HepG2 (cell line): ENCODE measurements around the gene NEK9. TPM values are rescaled to one million over a fixed set of nuclear protein-coding genes. Genes with fewer than 3 reads are reported as not detected.
A peak's percentile ranks its signal among the peaks of the same experiment; 100 is the strongest.

Experiments used
- BCL6 ChIP-seq: IDR thresholded peaks from 2 replicates; pipeline ENCODE4 v1.6.1; 2016; ENCODE audit warnings: missing genetic modification reagents, missing compliant biosample characterization
- CREB1 ChIP-seq, 2 experiments: fragments of 450-650 bp in 1 of 2; IDR thresholded peaks; 2 replicates each; pipeline ENCODE4 v1.6.1; 2016 to 2017; ENCODE audit warnings: control low read depth in 1 of 2, mild to moderate bottlenecking in 1 of 2, missing compliant biosample characterization in 1 of 2, missing genetic modification characterization in 1 of 2
- HDAC1 ChIP-seq: sonication (generic); formaldehyde crosslinking; IDR thresholded peaks from 2 replicates; pipeline ENCODE4 v1.5.1; 2020; ENCODE audit warnings: mild to moderate bottlenecking, missing genetic modification reagents
- HNRNPUL1 ChIP-seq: fragments of 200-400 bp; formaldehyde crosslinking; IDR thresholded peaks from 2 replicates; pipeline ENCODE4 v1.6.1; 2017; ENCODE audit warnings: low read depth, mild to moderate bottlenecking, low read length, moderate library complexity
- LCORL ChIP-seq, 2 experiments: fragments of 450-650 bp in 1 of 2; sonication (generic) in 1 of 2; formaldehyde crosslinking in 1 of 2; IDR thresholded peaks; 2 replicates each; pipeline versions ENCODE4 v1.5.0 to v1.6.1; 2017 to 2020; ENCODE audit warnings: antibody characterized with exemption in 1 of 2, missing genetic modification reagents in 1 of 2
- MAZ ChIP-seq, 2 experiments: sonication (generic) in 1 of 2; formaldehyde crosslinking in 1 of 2; IDR thresholded peaks; 2 replicates each; pipeline versions ENCODE4 v1.5.0 to v1.6.1; 2012 to 2020; ENCODE audit warnings: low read depth in 2 of 2, mild to moderate bottlenecking in 2 of 2, borderline replicate concordance in 1 of 2, improper control_type of control experiment in 1 of 2, low read length in 1 of 2, missing genetic modification reagents in 1 of 2, moderate library complexity in 1 of 2
- MEIS2 ChIP-seq: sonication (generic); formaldehyde crosslinking; IDR thresholded peaks from 2 replicates; pipeline ENCODE4 v1.9.0; 2021; ENCODE audit warnings: mild to moderate bottlenecking, missing genetic modification reagents
- NBN ChIP-seq: fragments of 450-650 bp; conservative IDR thresholded peaks from 2 replicates; pipeline ENCODE4 v1.6.1; 2017
- NFE2 ChIP-seq: sonication (generic); formaldehyde crosslinking; IDR thresholded peaks from 2 replicates; pipeline ENCODE4 v1.4.0; 2020; ENCODE audit warnings: missing genetic modification reagents
- PAF1 ChIP-seq: IDR thresholded peaks from 2 replicates; pipeline ENCODE4 v1.6.1; 2016; ENCODE audit warnings: missing genetic modification reagents, missing compliant biosample characterization
- PBX2 ChIP-seq: IDR thresholded peaks from 2 replicates; pipeline ENCODE4 v1.6.1; 2016; ENCODE audit warnings: control low read depth
- RCOR2 ChIP-seq: IDR thresholded peaks from 2 replicates; pipeline ENCODE4 v1.6.1; 2016; ENCODE audit warnings: missing biosample characterization, missing genetic modification reagents
- RELA ChIP-seq: sonication (generic); formaldehyde crosslinking; IDR thresholded peaks from 2 replicates; pipeline ENCODE4 v1.4.0; 2020; ENCODE audit warnings: missing genetic modification reagents
- REXO4 ChIP-seq: sonication (generic); formaldehyde crosslinking; IDR thresholded peaks from 2 replicates; pipeline ENCODE4 v1.8.0; 2022; ENCODE audit warnings: missing genetic modification reagents, mild to moderate bottlenecking, borderline replicate concordance
- STAT5B ChIP-seq: sonication (generic); formaldehyde crosslinking; IDR thresholded peaks from 2 replicates; pipeline ENCODE4 v1.4.0; 2020; ENCODE audit warnings: missing genetic modification reagents
- ZBTB10 ChIP-seq: sonication (generic); formaldehyde crosslinking; IDR thresholded peaks from 2 replicates; pipeline ENCODE4 v1.4.0; 2020; ENCODE audit warnings: missing genetic modification reagents, borderline replicate concordance
- ZBTB14 ChIP-seq: sonication (generic); formaldehyde crosslinking; IDR thresholded peaks from 2 replicates; pipeline ENCODE4 v1.4.0; 2020; ENCODE audit warnings: missing genetic modification reagents
- ZBTB21 ChIP-seq: sonication (generic); formaldehyde crosslinking; IDR thresholded peaks from 2 replicates; pipeline ENCODE4 v1.4.0; 2020; ENCODE audit warnings: missing genetic modification reagents
- ZMAT3 ChIP-seq: sonication (generic); formaldehyde crosslinking; conservative IDR thresholded peaks from 2 replicates; pipeline ENCODE4 v1.7.0; 2021; ENCODE audit warnings: missing genetic modification reagents
- ZNF543 ChIP-seq: sonication (generic); formaldehyde crosslinking; IDR thresholded peaks from 2 replicates; pipeline ENCODE4 v1.4.0; 2020; ENCODE audit warnings: mild to moderate bottlenecking, missing genetic modification reagents
- ZNF557 ChIP-seq: sonication (generic); formaldehyde crosslinking; IDR thresholded peaks from 2 replicates; pipeline ENCODE4 v1.4.0; 2020; ENCODE audit warnings: missing genetic modification reagents
- ZNF710 ChIP-seq: sonication (generic); formaldehyde crosslinking; IDR thresholded peaks from 2 replicates; pipeline ENCODE4 v1.5.0; 2020; ENCODE audit warnings: mild to moderate bottlenecking, missing genetic modification reagents, borderline replicate concordance
- polyA plus RNA-seq, 8 experiments: library from polyadenylated mRNA; depleted of rRNA in 3 of 8; stranded (reverse) in 7 of 8; unstranded in 1 of 8; fragments of >200 nt; fragmentation: Illumina TruSeq in 4 of 8; extraction: Trizol in 4 of 8; gene quantifications; 2 replicates each; pipeline versions ENCODE4 v1.2.1 to v1.2.3, GENCODE V29; 2011 to 2016; ENCODE audit warnings: low read depth in 4 of 8, missing spikeins in 1 of 8, mixed read lengths in 1 of 8; ENCODE audit not compliant: insufficient read depth in 1 of 8
- total RNA-seq, 5 experiments: library from RNA; depleted of rRNA; stranded (reverse); fragments of >200 nt; fragmentation: Illumina TruSeq; extraction: Trizol; gene quantifications; 2 replicates each; pipeline ENCODE4 v1.2.3, GENCODE V29; 2016; ENCODE audit warnings: low read depth in 1 of 5

Gene NEK9
- total and polyA plus RNA-seq, 2 of the 13 experiments (the other 11 are each of a cell fraction or from before 2014, with no cell fraction given), result 16.5 to 27.3 TPM

GRCh38 chr14:75176142-75176820, 49.4 kb upstream of the NEK9 start, which contains the start of gene TMED10 (continued):
- TF ChIP-seq STAT5B, result no peak
- no peak for TF ChIP-seq REXO4
- TF ChIP-seq PBX2, result no peak
- TF ChIP-seq MEIS2 (CRISPR knock-in tag), result peak; percentile 39; the same call in 1 of the 2 replicates
- peak; percentile 78 for TF ChIP-seq HDAC1 (CRISPR knock-in tag)
- no peak for TF ChIP-seq MAZ (IDR thresholded peaks at IDR 0.05; ENCODE audit: borderline replicate concordance, low read depth, low read length)
- peak; percentile 85 for TF ChIP-seq MAZ (CRISPR knock-in tag; IDR thresholded peaks at IDR 0.05; ENCODE audit: low read depth)
- TF ChIP-seq CREB1 (IDR thresholded peaks at IDR 0.05), result no peak
- TF ChIP-seq CREB1 (CRISPR knock-in tag; IDR thresholded peaks at IDR 0.05), result peak; percentile 84
- TF ChIP-seq LCORL (IDR thresholded peaks at IDR 0.05), result peak; percentile 58; the same call in 1 of the 2 replicates
- TF ChIP-seq LCORL (CRISPR knock-in tag; IDR thresholded peaks at IDR 0.05), result 0 out of 2 replicates have a peak, but pooled peaks have one; percentile 25
- TF ChIP-seq ZBTB21 (CRISPR knock-in tag), result peak; percentile 51; the same call in 1 of the 2 replicates
- TF ChIP-seq RELA (CRISPR knock-in tag), result peak; percentile 68; the same call in 1 of the 2 replicates
- peak; percentile 25; the same call in 1 of the 2 replicates for TF ChIP-seq BCL6 (CRISPR knock-in tag)
- peak; percentile 46; the same call in 1 of the 2 replicates for TF ChIP-seq ZBTB14 (CRISPR knock-in tag)
- no peak; the same call in 1 of the 2 replicates for TF ChIP-seq ZBTB10 (CRISPR knock-in tag)
- peak; percentile 83; the same call in 1 of the 2 replicates for TF ChIP-seq ZMAT3 (CRISPR knock-in tag)
- no peak for TF ChIP-seq PAF1
- TF ChIP-seq ZNF543, result 0 out of 2 replicates have a peak, but pooled peaks have one; percentile 39
- TF ChIP-seq ZNF710, result peak; percentile 60
- TF ChIP-seq NFE2 (CRISPR knock-in tag), result no peak
- no peak for TF ChIP-seq NBN
- no peak for TF ChIP-seq HNRNPUL1
- TF ChIP-seq ZNF557 (CRISPR knock-in tag), result 0 out of 2 replicates have a peak, but pooled peaks have one; percentile 67
- 0 out of 2 replicates have a peak, but pooled peaks have one; percentile 46 for TF ChIP-seq RCOR2 (CRISPR knock-in tag)
